T-helper 2 cell treated with Interferon-gamma antibody and Interleukin-4, amounts not matched to agents 100 ng/mL and 5 ng/mL, for 36 hours (primary cell): ENCODE results near the gene RIN3. TPM values are rescaled to one million over a fixed set of nuclear protein-coding genes. Genes with fewer than 3 reads are reported as not detected.

Experiments
- intact Hi-C: fragments of 100-400 bp; cut with micrococcal nuclease; formaldehyde crosslinking; loops from one replicate; pipeline ENCODE4 v1.15.1; 2023
- total RNA-seq: library from RNA; stranded (reverse); gene quantifications from 2 replicates; pipeline ENCODE4 v1.2.3, GENCODE V29; 2022

Gene RIN3
- total RNA-seq, 1 donor from 2014 or later: 35.4 TPM

DNA sequence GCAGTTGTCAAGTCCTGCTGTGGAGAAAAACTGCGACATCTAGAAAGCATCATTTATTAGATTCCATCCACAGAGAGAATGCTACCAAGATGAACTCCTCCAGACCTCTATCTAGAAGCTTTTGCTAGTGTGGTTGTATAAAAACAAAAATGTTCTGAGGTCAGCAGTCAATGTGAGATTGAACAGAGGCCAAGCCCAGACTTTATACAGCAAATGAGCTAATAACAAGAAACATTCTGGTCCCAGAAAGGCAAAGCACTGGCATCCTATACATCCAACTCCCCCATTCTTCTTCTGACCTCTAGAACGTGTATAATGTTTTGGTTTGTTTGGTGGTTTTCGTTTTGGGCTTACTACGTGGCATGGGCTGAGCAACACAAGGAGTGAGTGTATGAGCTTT is 26.7 kb upstream of the RIN3 start:
- intact Hi-C loops: no loop called here

DNA sequence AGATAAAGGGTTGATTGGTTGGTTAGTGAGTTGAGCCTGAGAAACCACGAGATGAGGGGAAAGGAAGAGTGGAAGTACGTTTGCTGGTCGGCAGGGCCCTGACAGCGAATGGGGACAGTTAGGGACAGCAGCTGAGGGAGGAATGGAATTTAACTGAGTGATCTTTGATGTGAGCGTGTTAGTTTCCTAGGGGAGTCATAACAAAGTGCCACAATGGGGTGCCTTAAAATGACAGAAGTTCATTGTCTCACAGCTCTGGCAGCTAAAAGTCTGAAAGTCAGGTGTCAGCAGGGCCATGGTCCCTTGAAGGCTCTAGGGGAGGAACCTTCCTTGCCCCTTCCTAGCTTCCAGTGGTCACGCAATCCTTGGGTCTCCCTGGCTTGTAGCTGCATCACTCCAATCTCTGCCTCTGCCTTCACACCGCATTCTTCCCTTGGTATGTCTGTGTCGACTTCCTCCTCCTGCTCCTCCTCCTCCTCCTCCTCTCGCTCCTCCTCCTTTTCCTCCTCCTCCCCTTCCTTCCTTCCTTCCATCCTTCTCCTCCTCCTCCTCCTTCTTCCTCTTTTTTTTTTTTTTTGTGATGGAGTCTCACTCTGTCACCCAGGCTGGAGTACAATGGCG is 26.0 kb upstream of the RIN3 start:
- intact Hi-C loops: no loop called here

DNA sequence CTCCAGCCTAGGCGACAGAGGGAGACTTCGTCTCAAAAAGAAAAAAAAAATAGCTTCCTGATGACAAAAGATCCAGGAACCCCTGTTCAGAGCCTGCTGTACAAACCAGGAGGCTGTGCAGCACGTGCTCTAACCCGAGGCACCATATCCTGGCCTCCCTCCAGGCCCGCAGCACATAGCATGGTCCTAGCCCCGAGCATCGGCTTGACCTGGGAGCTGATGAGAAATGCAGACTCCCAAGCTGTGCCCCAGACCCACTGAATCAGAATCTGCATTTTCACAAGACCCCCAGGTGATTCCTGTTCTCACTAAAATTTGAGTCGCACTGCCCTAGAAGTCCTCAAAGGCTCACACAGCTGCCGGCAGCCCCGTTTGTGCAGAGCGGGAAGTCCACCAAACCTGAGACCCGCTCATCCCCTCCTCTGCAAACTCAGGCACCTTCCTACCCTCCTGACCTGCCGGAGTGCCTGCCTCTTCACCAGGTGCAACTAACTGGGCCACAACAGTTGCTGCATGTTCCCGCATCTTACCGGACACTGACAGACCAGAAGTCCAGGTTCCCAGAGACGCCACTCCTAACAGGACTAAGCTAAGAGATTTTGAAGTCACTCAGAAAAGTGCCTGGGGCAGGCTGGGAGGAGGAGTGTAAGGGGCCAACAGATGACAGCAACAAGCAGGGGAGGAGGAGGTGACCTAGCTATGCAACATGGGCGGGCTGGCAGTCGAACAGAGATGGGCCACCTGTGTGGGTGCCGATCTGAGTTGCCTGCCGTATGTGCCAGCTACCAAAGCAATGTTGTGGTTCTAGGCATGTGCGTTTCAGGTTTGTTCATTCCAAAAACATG is 24.0 kb upstream of the RIN3 start:
- intact Hi-C loops: no loop called here

DNA sequence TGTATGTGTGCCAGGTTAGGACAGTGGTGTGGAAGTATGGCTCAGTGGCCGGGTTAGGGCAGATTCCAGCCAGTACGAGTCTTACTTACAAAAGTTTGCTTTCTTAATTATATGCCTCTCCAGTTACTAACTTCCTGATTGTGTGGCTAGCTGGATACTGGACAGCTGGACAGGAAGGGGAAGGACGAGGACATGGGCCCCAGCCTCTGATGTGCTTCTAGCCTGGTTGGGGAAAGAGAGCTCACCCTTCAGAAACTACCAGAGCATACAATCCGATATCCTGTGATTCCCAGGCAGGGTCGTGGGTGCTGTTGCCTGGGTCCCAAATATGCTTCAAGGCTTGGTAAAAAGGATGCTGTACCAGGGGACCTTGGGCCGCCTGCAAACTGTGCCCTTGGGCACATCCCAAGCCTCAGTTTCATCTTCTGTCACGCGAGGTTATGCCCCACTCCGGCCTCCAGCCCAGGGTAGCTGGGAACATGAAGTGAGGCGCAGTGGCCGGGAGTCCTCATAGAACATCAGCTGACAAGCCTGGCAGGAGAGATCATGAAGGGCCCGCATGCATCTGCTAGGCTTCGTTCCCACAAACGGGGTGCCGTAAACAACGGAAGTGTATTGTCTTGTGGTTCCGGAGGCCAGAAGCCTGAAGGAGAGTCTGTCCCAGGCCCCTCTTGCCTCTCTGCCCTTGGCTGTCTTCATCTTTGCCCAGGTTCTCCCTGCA is 23.2 kb upstream of the RIN3 start:
- intact Hi-C loops: no loop called here

DNA sequence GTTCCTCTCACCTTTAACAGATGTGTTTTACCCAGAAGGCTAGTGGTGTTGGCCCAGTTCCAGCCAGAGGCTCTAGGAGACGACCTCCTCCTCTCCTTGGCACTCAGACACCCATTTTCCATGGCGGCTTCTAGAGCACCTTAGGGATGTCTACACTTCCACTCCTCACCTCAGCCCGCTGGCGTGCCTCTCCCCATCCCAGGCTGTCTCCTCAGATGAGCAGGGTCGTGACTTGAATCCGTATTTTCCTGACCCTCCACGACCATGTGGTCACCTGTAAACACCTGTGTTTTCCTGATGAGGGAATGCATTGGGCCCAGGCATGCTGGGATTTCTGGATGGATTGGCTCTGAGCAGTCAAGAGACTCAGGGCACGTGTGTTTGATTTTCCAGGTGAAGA is 21.8 kb upstream of the RIN3 start:
- intact Hi-C loops: no loop called here

GRCh38 chr14:92492258-92492657 is 21.3 kb upstream of the RIN3 start:
- intact Hi-C loops: no loop called here

DNA sequence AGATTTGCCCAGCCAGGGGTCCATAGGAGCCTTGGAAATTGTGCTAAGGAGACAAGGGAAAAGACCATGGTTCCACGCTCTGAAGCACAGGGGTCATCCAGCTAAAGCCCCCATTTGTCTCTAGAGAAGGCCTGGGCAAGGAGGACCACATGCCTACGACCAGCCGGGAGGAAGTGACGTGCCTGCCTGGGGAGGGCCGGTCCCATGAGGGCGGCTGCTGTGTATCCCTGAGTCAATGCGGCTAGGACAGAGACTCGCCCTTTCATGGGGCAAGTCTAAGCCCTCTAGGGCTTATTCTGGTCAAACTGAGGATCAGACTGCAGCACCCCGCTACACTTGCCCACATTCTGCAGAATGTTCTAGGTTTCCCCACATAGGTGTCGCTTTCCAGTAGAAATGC is 20.6 kb upstream of the RIN3 start:
- intact Hi-C loops: no loop called here

GRCh38 chr14:92493492-92493891 is 20.1 kb upstream of the RIN3 start:
- intact Hi-C loops: no loop called here

DNA sequence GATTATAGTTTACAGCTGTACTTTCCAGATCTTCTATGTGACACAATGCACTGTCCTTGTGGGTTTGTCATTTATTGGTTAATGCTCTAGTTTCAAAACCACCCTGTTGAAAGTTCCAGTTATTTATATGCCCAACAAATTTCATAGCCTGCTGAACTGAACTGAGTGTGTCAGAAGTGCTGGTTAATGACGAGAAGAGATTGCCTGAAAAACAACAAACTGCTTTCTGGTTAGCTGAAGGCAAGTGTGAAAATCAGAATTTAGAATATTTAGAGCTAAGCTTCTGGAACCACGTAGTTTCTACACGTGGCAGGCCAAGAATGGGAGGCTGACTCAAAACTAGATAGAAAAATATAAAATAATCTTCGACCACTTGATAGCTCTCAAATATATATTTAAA is 19.1 kb upstream of the RIN3 start:
- intact Hi-C loops: no loop called here

DNA sequence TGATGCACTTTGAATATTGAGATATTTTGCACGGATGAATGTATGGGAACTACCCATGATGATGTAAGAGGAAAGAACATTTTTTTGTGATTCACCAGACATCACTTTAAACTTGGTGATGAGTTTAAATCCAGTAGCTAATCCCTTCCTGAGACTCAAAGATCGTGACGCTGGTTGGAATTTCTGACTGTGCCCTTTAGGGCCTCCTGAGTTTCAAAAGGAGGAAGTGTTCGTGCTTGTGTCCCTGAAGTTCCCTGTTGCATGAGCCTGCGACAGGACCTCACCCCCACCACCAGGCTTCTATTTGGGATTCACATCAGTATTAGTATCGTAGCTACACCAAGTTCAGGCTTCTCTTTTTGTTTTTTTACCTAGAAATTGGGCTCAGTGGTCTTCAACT is 18.6 kb upstream of the RIN3 start:
- intact Hi-C loops: no loop called here

DNA sequence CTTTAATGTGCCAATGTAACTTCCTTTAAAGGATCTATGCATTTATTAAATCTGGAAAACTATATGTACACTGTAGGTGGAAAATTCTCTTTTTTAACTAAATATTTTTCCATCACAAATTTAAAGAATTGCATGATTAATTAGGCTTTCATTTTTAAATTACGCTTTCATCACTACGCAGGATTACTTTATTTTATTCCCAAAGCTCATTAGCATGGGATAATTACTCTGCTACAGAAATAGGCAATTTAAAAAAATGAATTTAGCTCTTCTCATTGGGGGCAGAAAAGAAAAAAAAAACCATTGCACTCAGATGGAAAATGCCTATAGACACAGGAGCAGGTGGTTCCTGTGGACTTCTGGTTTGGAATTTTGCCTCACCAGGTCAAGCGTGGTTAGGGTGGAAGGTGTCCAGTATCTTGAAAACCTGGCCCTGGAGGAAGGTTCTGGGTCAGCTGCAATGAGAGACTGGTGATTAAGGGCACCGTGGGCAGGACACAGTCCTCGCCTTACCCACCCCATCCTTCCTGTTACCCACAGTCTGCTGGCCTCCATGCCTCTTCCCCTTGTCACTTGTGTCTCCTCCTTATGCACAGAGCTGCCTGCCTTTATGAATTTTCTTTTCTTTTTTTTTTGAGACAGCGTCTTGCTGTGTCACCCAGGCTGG is 17.3 kb upstream of the RIN3 start:
- intact Hi-C loops: no loop called here

- intact Hi-C loops: no loop called here
Observed at GRCh38 chr14:92497391-92497790, 16.2 kb upstream of the RIN3 start.

- intact Hi-C loops: no loop called here
Observed at GRCh38 chr14:92499234-92499633, 14.3 kb upstream of the RIN3 start.

DNA sequence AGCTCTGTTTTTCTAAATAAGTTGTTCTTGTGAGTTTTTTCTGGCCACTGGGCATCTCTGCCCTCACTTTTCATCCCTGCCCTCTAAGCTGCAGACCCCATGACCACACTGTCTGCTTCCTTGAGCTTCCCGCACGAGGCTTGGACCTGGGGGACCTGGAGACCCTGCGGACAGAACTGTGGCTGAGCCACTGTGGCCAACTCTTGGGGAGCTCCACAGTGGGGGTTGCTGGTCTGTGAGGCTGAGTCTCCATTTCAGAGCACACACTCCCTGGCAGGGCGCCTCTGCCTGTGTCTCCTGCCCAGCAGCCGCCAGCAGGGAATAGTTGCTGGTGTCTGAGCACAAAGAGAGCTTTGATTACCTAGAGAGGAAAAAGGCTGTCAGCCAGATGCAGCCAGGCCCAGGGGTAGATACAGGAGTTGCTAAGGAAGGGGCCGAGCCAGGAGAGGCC is 13.1 kb upstream of the RIN3 start:
- intact Hi-C loops: no loop called here

- intact Hi-C loops: no loop called here
Observed at GRCh38 chr14:92501891-92502351, 11.7 kb upstream of the RIN3 start.

DNA sequence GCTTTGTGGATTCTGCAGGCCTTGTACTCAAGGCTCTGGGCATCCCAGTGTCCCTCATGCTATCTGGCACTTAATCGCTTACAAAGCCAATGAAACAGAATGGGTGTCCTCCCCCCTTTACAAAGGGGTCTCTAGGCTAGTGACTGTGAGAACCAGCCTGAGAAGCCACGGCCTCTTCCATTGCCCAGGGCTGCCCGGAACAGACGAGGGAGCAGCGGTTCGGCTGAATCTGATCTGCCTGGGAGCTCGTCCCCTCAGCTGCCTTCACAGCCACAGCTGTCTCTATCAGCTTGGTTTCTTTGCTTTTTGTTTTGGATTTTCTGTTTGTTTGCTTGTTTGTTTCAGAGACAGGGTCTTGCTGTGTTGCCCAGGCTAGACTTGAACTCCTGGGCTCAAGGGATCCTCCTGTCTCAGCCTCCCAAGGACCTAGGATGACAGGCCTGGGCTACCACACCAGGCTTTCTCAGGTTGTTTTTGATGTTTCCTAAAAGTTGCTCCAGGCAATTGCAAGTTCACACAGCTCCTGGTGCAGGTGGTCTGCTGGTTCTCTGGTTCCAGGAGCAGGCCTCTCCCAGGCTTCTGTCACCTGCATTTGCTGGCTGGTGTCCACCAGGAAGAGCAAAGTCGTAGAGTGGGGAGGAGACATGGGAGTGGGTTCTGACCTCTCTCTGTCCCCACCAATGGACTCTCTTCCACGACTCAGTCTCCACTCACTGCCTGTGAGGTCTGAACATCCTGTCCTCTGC is 10.9 kb upstream of the RIN3 start:
- intact Hi-C loops: no loop called here

GRCh38 chr14:92503756-92504491 is 9.7 kb upstream of the RIN3 start:
- intact Hi-C loops: no loop called here

GRCh38 chr14:92505826-92506225 is 7.8 kb upstream of the RIN3 start:
- intact Hi-C loops: no loop called here

DNA sequence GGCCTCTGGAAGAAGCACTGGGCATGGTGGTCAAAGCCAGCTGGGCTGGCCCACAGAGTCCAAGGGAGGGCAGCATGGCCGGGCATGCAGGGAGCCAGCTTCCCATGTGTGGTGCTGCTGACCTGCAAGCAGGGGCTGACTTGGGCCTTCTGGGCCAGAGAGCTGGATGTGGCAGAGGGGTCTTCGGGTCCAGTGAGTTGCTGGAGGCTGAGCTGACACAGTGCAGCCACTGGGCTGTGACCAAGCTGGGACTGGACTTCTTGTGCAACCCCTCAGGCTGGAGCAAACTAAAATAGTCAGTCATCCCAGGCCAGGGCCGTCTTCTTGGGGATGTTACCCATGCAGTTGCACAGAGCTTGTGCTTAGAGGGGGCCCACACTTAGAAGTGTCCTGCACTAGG is 7.3 kb upstream of the RIN3 start:
- intact Hi-C loops: no loop called here

DNA sequence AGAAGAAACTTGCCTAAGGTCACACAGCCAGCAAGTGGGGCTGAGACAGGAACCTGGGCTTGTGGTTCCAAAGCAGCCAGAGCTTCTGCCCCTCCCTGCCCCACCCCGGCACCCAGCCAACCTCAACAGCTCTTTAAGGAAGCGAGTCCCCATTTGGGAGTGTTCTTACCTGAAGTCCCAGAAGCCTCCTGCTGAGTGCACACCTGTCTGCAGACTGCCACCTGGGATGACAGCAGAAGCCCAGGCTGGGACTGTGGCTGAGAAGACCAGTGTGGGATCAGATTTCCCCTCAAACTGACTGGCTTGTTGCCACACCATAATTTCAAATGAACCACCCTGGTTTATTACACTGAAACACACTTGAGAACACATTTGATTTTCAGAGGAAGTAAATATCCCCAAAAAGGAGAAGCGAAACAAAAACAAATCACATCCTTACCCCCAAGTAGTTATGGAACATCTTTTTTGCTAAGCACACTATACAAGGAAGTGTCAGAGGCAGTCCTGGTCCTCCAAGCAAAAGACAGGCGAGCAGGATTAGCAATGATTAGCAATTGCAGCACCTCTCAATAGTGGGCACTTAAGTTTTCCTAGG is 6.3 kb upstream of the RIN3 start:
- intact Hi-C loops: no loop called here
